HG03139 (cell line): ENCODE data around the gene TOMM22.

Experiments
- ATAC-seq: cut with Tn5 transposase; IDR thresholded peaks from one replicate; pipeline ENCODE4 v1.9.1; 2021; ENCODE audit not compliant: unreplicated experiment

The TOMM22 gene

GRCh38 chr22:38733329-38733723, 51.6 kb downstream of the TOMM22 start:
- ATAC-seq = no peak

- ATAC-seq = no peak
Measured at GRCh38 chr22:38733724-38734381, 52.1 kb downstream of the TOMM22 start.

GRCh38 chr22:38734421-38735100, 52.8 kb downstream of the TOMM22 start:
- ATAC-seq = no peak
